H9 (cell line): ENCODE data around the gene PPP2R3B. TPM values are rescaled to one million over a fixed set of nuclear protein-coding genes. Genes with fewer than 3 reads are reported as not detected.

Experiments used
- DNase-seq: peaks from one replicate; pipeline ENCODE4 v3.0.0-alpha.2; 2017
- H2AFZ ChIP-seq: one replicate; pipeline ENCODE4 v1.6.1; 2013; ENCODE audit warnings: mild to moderate bottlenecking, low read length, control low read depth, moderate library complexity
- H2AK5ac ChIP-seq: 2 replicates; pipeline ENCODE4 v1.6.1; 2013; ENCODE audit warnings: low read length, control low read depth, mixed read lengths; ENCODE audit not compliant: insufficient read length
- H2BK120ac ChIP-seq: one replicate; pipeline ENCODE4 v1.6.1; 2013; ENCODE audit warnings: low read depth, mild to moderate bottlenecking, low read length, control low read depth, inconsistent platforms; ENCODE audit not compliant: poor library complexity, severe bottlenecking
- H2BK12ac ChIP-seq: 2 replicates; pipeline ENCODE4 v1.6.1; 2013; ENCODE audit warnings: low read length, control low read depth, mixed read lengths, low read depth; ENCODE audit not compliant: insufficient read length
- H2BK15ac ChIP-seq: 2 replicates; pipeline ENCODE4 v1.6.1; 2013; ENCODE audit warnings: low read depth, low read length, control low read depth
- H2BK20ac ChIP-seq: one replicate; pipeline ENCODE4 v1.6.1; 2013; ENCODE audit warnings: low read depth, mild to moderate bottlenecking, low read length, control low read depth, inconsistent platforms; ENCODE audit not compliant: poor library complexity, severe bottlenecking
- H2BK5ac ChIP-seq: 2 replicates; pipeline ENCODE4 v1.6.1; 2013; ENCODE audit warnings: low read length, control low read depth, mixed read lengths; ENCODE audit not compliant: insufficient read length
- H3K14ac ChIP-seq: 2 replicates; pipeline ENCODE4 v1.6.1; 2013; ENCODE audit warnings: low read length, control low read depth; ENCODE audit not compliant: insufficient read depth
- H3K18ac ChIP-seq: 2 replicates; pipeline ENCODE4 v1.6.1; 2013; ENCODE audit warnings: low read depth, mild to moderate bottlenecking, mixed read lengths, low read length, control low read depth; ENCODE audit not compliant: insufficient read length
- H3K23ac ChIP-seq: 2 replicates; pipeline ENCODE4 v1.6.1; 2013; ENCODE audit warnings: low read length, control low read depth, mixed read lengths, low read depth; ENCODE audit not compliant: insufficient read length
- H3K23me2 ChIP-seq: 2 replicates; pipeline ENCODE4 v1.6.1; 2013; ENCODE audit warnings: low read depth, mild to moderate bottlenecking, mixed read lengths, low read length, control low read depth; ENCODE audit not compliant: insufficient read length, poor library complexity, severe bottlenecking
- H3K27ac ChIP-seq: 2 replicates; pipeline ENCODE4 v1.5.1; 2013; ENCODE audit warnings: low read length, control low read depth, mixed read lengths, low read depth; ENCODE audit not compliant: insufficient read length
- H3K27me3 ChIP-seq: 2 replicates; pipeline ENCODE4 v1.6.1; 2013; ENCODE audit warnings: low read length, control low read depth, inconsistent platforms; ENCODE audit not compliant: insufficient read depth
- H3K4ac ChIP-seq: 2 replicates; pipeline ENCODE4 v1.6.1; 2013; ENCODE audit warnings: low read depth, mild to moderate bottlenecking, control low read depth, inconsistent platforms, low read length, moderate library complexity
- H3K4me1 ChIP-seq: 2 replicates; pipeline ENCODE4 v1.6.1; 2013; ENCODE audit warnings: low read length, control low read depth, inconsistent platforms; ENCODE audit not compliant: insufficient read depth
- H3K4me2 ChIP-seq: 2 replicates; pipeline ENCODE4 v1.6.1; 2013; ENCODE audit warnings: low read length, control low read depth, mixed read lengths; ENCODE audit not compliant: insufficient read length, insufficient read depth
- H3K56ac ChIP-seq: 2 replicates; pipeline ENCODE4 v1.6.1; 2013; ENCODE audit warnings: low read depth, mild to moderate bottlenecking, mixed read lengths, low read length, control low read depth; ENCODE audit not compliant: insufficient read length
- H3K79me1 ChIP-seq: 2 replicates; pipeline ENCODE4 v1.6.1; 2013; ENCODE audit warnings: low read depth, mild to moderate bottlenecking, moderate library complexity, low read length, control low read depth, inconsistent platforms; ENCODE audit not compliant: insufficient read depth, poor library complexity, severe bottlenecking
- H3K79me2 ChIP-seq: 2 replicates; pipeline ENCODE4 v1.6.1; 2013; ENCODE audit warnings: low read length, control low read depth, inconsistent platforms; ENCODE audit not compliant: insufficient read depth
- H3K9ac ChIP-seq: 2 replicates; pipeline ENCODE4 v1.6.1; 2013; ENCODE audit warnings: low read length, control low read depth, mixed read lengths; ENCODE audit not compliant: insufficient read length; ENCODE audit errors: extremely low read depth
- H3K9me3 ChIP-seq: one replicate; pipeline ENCODE4 v1.6.1; 2013; ENCODE audit warnings: low read depth, low read length, inconsistent platforms; ENCODE audit not compliant: control insufficient read depth
- H3T11ph ChIP-seq: one replicate; pipeline ENCODE4 v1.6.1; 2013; ENCODE audit warnings: mild to moderate bottlenecking, low read length, control low read depth, inconsistent platforms
- H4K20me1 ChIP-seq: one replicate; pipeline ENCODE4 v1.6.1; 2013; ENCODE audit not compliant: control insufficient read depth, insufficient read length, insufficient read depth
- H4K5ac ChIP-seq: 2 replicates; pipeline ENCODE4 v1.6.1; 2013; ENCODE audit warnings: low read depth, mild to moderate bottlenecking, mixed read lengths, low read length, control low read depth; ENCODE audit not compliant: insufficient read length
- H4K8ac ChIP-seq: replicated peaks from 2 replicates; pipeline ENCODE4 v1.6.1; 2013; ENCODE audit warnings: low read length, control low read depth, mixed read lengths, low read depth; ENCODE audit not compliant: insufficient read length
- H4K91ac ChIP-seq: 2 replicates; pipeline ENCODE4 v1.6.1; 2013; ENCODE audit warnings: low read depth, mild to moderate bottlenecking, moderate library complexity, mixed read lengths, low read length, control low read depth; ENCODE audit not compliant: insufficient read length
- H3K27ac Mint-ChIP-seq, 3 experiments: 2 replicates in 2 of 3; 3 replicates in 1 of 3; pipeline ENCODE4 v1.8.0; 2020 to 2021; ENCODE audit warnings: mixed read lengths in 3 of 3, mild to moderate bottlenecking in 1 of 3, moderate library complexity in 1 of 3
- H3K27me3 Mint-ChIP-seq: 2 replicates; pipeline ENCODE4 v1.8.0; 2021; ENCODE audit warnings: low read depth, mild to moderate bottlenecking, moderate library complexity, mixed read lengths
- H3K36me3 Mint-ChIP-seq, 3 experiments: 2 replicates in 2 of 3; 3 replicates in 1 of 3; pipeline ENCODE4 v1.8.0; 2020 to 2021; ENCODE audit warnings: low read depth in 3 of 3, mixed read lengths in 3 of 3; ENCODE audit not compliant: insufficient read depth in 1 of 3
- H3K4me1 Mint-ChIP-seq, 2 experiments: 2 replicates each; pipeline ENCODE4 v1.8.0; 2020; ENCODE audit warnings: mixed read lengths in 2 of 2
- H3K4me3 Mint-ChIP-seq, 2 experiments: 2 replicates in 1 of 2; 3 replicates in 1 of 2; pipeline ENCODE4 v1.8.0; 2020 to 2021; ENCODE audit warnings: mild to moderate bottlenecking in 2 of 2, mixed read lengths in 2 of 2, moderate library complexity in 1 of 2
- H3K9me3 Mint-ChIP-seq, 2 experiments: 2 replicates in 1 of 2; 3 replicates in 1 of 2; pipeline ENCODE4 v1.8.0; 2020; ENCODE audit warnings: mild to moderate bottlenecking in 2 of 2, mixed read lengths in 2 of 2, moderate library complexity in 1 of 2
- WGBS: extraction: QIAGEN DNeasy Blood & Tissue Kit; methylation state at CpG from one replicate; pipeline ENCODE4 v1.1.7; 2013; ENCODE audit warnings: missing lambda C conversion rate, low lambda C conversion rate, mixed read lengths; ENCODE audit not compliant: insufficient read length; ENCODE audit errors: extremely low coverage; 5-methylcytosine and 5-hydroxymethylcytosine counted together
- total RNA-seq: library from RNA; stranded (reverse); gene quantifications from 2 replicates; pipeline ENCODE4 v1.2.1, GENCODE V29; 2021
- TF ChIP-seq, protein P1 (sequence below): fragments of 200-600 bp; sonication (generic); conservative IDR thresholded peaks from 3 replicates; pipeline ENCODE4 v1.8.0; 2021; ENCODE audit warnings: antibody characterized with exemption, mild to moderate bottlenecking

Gene PPP2R3B
- total RNA-seq, 1 experiment from 2014 or later = 72.1 TPM

DNA sequence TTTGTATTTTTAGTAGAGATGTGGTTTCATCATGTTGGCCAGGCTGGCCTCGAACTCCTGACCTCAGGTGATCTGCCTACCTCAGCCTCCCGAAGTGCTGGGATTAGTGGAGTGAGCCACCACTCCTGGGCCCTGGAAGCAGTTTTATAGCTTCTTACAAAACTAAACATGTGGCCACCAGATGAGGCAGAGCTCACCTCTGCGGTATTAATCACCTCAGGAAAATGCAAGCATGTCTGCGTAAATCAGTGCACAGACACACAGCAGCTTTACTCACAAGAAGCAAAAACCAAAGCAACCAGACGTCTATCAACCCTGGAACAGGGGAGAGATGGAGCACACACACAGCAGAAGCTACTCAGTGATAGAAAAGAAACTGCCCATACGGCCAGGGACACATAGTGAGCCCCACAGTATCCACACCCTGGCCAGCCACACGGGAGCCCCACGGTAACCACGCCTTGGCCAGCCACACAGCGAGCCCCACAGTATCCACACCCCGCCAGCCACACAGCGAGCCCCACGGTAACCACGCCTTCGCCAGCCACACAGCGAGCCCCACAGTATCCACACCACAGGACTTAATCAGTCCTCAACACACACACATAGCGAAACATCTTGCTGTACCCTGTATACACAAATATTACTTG, 30.2 kb downstream of the PPP2R3B start:
- Histone ChIP-seq H3T11ph (no peak overlapping the region), H3K14ac (no peak overlapping the region), H3K23ac (no peak overlapping the region), H3K9me3 (no peaks in the 10 kb centered on the region), H3K79me2 (no peaks in the 10 kb centered on the region; the same call in 1 of the 2 replicates), H3K4me2 (no peak overlapping the region), H3K4me1 (no peaks in the 10 kb centered on the region), H2BK5ac (no peak overlapping the region), H2AK5ac (no peak overlapping the region), H4K8ac (no peak overlapping the region), H3K23me2 (no peaks in the 10 kb centered on the region), H4K5ac (no peak overlapping the region), H3K27me3 (no peaks in the 10 kb centered on the region), H2AFZ (no peak overlapping the region), H3K18ac (no peak overlapping the region), H4K91ac (no peak overlapping the region), H2BK120ac (no peak overlapping the region), H4K20me1 (no peaks in the 10 kb centered on the region), H3K9ac (no peak overlapping the region), H3K79me1 (no peaks in the 10 kb centered on the region), H2BK12ac (no peak overlapping the region), H2BK15ac (no peak overlapping the region), H2BK20ac (no peak overlapping the region), H3K4ac (no peak overlapping the region), H3K56ac (no peak overlapping the region), H3K27ac (no peak overlapping the region)
- H3K27ac Mint-ChIP-seq = peak overlapping the region in 1 of 3 experiments; percentile 49; a peak in 1 of 7 replicates
- TF ChIP-seq, protein P1, sequence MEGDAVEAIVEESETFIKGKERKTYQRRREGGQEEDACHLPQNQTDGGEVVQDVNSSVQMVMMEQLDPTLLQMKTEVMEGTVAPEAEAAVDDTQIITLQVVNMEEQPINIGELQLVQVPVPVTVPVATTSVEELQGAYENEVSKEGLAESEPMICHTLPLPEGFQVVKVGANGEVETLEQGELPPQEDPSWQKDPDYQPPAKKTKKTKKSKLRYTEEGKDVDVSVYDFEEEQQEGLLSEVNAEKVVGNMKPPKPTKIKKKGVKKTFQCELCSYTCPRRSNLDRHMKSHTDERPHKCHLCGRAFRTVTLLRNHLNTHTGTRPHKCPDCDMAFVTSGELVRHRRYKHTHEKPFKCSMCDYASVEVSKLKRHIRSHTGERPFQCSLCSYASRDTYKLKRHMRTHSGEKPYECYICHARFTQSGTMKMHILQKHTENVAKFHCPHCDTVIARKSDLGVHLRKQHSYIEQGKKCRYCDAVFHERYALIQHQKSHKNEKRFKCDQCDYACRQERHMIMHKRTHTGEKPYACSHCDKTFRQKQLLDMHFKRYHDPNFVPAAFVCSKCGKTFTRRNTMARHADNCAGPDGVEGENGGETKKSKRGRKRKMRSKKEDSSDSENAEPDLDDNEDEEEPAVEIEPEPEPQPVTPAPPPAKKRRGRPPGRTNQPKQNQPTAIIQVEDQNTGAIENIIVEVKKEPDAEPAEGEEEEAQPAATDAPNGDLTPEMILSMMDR = no peak
- no CpG with 5 or more reads among the region's 17 CpGs for WGBS
- 0 out of 5 replicates have a peak, but pooled peaks cover 0 to 3% of the 10 kb centered on the region in 2 experiments for H3K9me3 Mint-ChIP-seq
- no peaks in the 10 kb centered on the region for H3K4me1 Mint-ChIP-seq
- no peaks in the 10 kb centered on the region; the same call in 1 of the 2 replicates for H3K27me3 Mint-ChIP-seq
- H3K4me3 Mint-ChIP-seq = no peak overlapping the region
- DNase-seq = no peak
- peaks cover 38 to 73% (median 62%) of the 10 kb centered on the region in 3 experiments for H3K36me3 Mint-ChIP-seq
